Erythroblast (primary cell): Measurements from ENCODE around the gene CFAP45.

Source experiments
- GATA1 ChIP-seq: IDR thresholded peaks from 2 replicates; pipeline ENCODE4 v1.6.1; 2011; ENCODE audit warnings: low read depth, mild to moderate bottlenecking, control low read depth, low read length, moderate library complexity
- POLR2A ChIP-seq: IDR thresholded peaks from 2 replicates; pipeline ENCODE4 v1.6.1; 2011; ENCODE audit warnings: mild to moderate bottlenecking, low read length

GRCh38 chr1:159835862-159836525 lies 64.0 kb downstream of the CFAP45 start:
- no peak for TF ChIP-seq POLR2A
- TF ChIP-seq GATA1 = no peak
